GM11168 (cell line): ENCODE measurements around the gene XPNPEP1.

ENCODE experiments used
- in situ Hi-C: fragments of 300-500 bp; cut with MboI; formaldehyde crosslinking; loops from one replicate; pipeline ENCODE4 v1.12.0; 2022; ENCODE audit warnings: low sequenced_read_pairs; ENCODE audit not compliant: unreplicated experiment

The XPNPEP1 gene

DNA sequence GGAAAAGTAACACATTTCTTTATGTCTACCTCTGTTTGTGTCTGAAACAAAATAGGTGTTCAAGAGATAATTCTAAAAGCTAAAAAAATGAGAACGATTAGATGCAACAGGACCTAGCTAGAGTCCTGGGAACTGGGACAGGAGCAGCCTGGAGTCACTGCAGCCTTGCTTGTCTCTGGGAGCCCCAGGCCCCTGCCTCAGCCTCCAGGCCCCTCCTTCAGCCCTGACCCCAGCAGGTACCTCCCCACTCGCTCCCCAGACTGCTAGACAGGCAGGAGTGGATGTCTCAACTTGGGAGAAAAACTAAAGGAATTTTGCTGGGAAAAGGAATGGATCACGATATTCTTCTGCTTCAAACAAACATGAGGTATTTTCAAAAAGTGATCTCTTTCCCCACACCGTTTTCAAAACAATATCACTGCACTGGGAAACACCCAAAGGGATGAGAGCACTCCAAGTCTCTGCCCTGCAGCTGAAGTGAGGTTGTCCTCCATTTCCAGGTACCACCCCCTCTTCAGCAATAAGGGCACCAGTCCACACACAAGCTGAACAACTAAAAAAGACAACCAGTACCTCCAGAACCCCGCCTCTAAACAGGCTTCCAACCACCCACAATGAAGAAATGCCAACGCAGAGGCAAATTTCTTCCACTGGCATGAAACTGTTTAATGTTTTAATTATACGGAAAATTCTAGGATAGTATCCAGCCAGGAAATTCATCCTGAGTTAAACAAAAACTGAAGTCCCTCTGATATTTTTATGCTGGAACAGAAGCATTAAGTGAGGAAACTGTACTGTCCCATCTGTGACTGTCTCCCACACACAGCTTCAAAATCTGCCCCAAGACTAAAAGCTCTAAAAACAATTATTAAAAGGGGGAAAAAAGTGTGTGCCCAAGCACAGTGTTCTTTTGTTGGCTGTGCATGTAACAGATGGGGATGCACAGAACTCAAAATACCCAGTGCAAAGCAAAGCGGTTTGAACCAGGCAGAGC is 47.2 kb downstream of the XPNPEP1 start:
- in situ Hi-C loops = no loop called here

DNA sequence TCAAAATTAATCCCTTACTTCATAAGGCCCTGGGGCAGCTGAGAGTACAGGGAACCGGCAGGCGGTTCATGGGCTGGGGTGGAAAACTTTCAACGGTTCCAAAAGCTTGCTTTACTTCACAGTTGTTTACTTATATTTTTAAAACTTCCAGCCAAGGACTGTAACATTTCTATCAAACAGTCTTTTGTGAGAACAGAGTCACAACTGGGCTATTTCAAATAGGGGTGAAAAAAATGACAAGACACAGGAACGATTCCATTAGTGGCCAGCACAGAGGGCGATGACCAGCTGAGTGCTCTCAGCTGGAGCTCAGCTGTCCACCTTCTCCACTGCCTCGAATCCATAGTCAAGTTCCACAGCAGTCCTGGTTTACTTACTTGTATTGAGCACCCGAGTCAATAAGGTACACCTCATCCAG is 48.2 kb downstream of the XPNPEP1 start:
- in situ Hi-C loops = no loop called here

DNA sequence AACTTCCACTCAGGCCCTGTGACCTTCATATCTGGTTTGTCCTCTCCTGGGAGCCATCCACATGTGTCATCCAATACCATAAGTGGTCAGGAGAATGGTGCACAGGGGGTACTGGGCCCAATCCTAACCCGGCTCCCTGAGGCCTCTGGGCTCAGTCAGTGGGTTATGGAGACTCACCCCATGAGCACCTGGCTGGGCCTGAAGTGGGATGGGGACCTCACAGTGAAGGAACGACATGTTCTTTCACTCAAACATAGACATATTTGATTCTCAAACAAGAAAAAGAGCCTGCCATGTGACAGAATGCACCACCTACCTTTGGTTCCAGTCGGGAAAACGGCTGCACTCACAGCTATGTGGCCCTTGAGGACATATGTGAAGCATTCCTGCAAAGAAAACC is 51.8 kb downstream of the XPNPEP1 start:
- in situ Hi-C loops = no loop called here

DNA sequence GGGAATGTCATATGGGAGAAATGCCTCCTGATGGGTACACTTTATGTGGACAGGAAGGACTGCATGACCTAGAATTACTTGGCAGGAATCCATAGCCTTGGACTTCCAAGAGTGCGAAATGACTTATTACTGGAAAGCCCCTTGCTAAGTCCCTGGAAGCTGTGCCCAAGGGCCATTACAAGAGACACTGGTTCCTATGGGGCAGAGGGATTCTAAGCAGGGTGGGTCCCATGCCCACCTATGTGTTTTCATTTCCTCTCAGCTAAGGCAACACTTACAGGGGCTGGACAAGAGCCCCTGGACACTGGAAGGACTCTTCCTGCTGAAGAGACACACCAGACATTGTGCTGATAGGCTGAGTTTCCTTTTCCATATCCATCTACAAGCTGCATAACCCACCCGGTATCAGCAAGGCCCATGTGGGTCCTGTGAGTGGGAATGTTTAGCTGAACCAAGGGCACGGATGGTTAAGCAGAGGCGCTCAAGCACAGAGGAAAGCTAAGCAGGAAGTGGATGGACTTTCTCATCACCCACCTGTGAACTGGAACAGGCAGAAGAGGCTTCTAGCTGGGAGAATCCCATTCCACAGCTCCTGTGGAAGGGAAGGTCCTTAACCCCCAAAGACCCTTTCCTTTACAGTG is 56.2 kb downstream of the XPNPEP1 start:
- in situ Hi-C loops = no loop called here

DNA sequence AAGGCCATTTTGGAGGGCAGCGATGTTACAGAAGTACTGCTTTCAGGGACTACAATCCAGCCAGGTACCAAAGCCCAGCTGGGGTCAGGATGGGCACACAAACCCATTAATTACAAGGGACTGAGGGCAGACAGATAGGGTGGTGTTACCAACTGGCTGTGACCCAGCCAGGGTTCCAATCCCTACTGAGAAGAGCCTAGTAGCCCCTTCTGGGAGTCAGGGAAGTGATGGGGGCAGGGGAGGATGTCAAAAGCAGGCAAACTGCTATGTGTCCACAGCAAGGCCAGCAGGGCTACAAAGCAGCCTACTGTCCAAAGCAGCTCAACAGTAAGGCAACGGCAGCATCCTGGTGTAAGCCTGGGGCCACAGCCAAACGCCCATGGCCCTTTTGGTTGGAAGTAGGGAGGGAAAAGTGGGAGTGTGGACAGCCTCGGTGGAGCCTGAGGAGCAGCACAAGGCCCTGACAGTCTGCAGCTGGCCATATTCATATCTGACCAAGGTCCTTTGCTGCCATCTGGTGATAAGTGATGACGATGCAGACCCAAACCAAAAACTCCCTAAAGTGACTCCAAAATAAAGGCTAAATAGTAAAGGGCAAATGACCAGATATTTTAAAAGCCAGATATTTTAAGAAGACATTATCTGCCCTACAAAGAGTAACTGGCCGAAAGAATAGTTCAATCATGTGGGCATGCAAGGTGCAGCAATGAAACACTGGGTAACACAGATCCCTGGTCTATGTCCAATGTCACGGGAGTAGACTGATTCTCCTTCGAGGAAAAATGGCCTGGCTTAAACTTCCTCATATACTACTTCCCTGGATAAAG is 56.9 kb downstream of the XPNPEP1 start:
- in situ Hi-C loops = no loop called here

DNA sequence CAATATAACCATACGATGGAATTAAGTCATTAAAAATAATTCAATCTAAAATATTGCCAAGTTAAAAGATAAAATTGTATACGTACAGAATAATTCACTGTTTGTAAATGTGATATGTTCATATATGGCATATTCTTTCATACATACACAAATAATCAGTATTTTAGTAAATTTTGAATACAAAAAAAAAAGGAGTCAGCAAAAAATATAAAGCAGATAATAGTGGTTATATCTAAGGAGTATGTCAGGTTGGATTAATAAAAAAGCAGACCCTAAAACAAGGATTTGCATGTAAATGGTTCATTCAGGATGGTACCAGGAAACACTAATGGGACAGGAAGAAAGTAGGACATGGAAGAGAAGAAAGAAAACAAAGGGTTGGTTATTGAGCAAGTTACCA is 59.5 kb downstream of the XPNPEP1 start:
- in situ Hi-C loops = no loop called here

DNA sequence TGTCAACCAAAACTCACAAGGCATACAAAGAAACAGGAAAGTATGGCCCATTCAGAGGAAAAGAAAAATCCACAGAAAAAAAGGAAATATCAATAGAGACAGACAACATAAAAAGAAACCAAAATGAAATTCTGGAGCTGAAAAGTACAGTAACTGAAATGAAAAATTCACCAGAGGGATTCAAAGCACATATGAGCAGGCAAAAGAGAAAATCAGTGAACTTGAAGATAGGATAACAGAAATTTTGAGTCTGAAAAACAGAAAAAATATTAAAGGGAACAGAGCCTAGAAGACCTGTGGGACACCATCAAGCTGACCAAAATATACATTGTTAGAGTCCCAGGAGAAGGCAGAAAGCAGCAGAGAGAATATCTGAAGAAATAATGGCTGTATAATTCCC is 60.6 kb downstream of the XPNPEP1 start:
- in situ Hi-C loops = no loop called here

DNA sequence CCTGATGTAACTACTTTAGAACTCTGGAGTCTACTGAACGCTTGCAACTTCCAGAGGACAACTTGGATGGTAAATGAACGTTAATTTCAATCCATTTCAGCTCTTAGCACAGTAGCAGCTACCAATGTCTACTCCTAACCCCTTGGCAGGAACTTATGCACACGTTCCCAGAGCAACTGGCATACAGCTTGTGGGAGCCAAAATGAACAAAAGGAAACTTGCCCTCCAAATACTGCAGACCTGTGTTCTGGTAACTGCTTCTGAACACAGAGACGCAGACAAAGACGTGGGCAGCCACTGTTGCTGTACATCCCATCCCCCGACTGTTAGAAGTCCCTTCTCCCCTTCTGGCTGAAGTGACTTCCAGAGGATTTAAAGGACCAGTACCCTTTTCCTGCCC is 61.3 kb downstream of the XPNPEP1 start:
- in situ Hi-C loops = no loop called here

DNA sequence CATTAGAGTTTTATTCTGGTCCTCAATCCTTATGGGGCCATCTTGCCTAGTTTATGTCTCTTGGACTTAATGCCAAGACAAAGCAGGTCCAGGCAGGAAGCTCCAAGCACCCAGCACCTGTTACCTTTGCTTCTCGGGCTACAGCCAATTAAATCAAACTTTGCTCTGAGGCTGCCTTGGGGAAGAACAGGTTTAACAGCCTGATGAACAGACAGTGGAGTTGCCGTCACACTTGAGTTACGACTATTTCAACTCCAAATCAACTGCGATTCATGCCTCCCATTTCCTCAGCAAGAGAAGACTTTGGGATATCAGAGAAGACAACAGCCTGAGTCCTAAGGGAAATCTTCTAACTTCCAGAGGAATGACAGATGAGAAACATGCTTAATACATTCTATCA is 62.2 kb downstream of the XPNPEP1 start:
- in situ Hi-C loops = no loop called here

DNA sequence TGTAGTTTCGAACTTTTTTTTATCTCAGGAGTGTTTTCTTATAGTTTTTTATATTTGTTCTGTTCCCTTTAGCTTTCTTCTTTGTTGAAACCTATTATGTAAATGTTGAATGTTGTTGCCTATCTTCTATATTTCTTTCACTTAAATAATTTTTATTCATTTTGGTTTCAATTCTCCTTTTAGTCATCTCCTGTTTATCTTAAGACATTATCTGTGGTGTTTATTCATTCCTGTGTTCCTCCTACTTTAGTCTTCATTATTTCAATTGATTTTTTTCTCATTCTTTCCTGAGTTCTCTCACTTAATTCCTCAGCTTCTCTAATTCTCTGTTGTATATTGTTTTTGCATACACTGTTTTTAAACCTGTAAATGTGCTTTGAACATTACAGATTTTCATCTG is 64.1 kb downstream of the XPNPEP1 start:
- in situ Hi-C loops = no loop called here

DNA sequence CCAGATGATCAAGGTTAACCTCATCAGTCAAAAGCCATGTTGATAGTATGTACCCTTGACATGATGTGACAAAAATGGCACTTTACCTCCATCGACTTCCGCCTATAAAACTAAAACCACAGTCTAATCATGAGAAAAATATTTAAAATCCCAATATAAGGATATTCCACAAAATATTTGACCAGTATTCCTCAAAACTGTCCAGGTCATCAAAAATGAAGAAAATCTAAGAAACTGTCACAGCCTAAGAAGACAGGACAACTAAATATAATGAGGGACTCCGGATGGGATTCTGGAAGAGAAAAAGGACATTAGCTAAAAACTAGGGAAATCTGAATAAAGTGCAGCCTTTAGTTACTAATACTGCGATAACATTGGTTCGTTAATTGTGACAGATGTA is 67.6 kb downstream of the XPNPEP1 start:
- in situ Hi-C loops = no loop called here

DNA sequence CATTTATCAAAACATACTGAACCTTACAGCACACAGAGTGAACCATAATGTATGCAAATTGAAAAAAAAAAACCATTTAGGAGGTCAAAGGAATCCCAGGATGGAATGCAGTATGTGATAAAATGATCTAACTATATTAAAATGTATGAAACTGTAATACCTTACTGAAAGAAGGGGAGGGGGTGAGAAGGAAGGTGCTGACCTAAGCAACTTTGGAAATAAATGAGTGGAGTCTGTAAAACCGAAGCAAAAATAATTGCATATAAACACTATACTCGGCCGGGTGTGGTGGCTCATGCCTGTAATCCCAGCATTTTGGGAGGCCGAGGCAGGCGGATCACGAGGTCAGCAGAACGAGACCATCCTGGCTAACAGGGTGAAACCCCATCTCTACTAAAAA is 69.4 kb downstream of the XPNPEP1 start:
- in situ Hi-C loops = no loop called here

DNA sequence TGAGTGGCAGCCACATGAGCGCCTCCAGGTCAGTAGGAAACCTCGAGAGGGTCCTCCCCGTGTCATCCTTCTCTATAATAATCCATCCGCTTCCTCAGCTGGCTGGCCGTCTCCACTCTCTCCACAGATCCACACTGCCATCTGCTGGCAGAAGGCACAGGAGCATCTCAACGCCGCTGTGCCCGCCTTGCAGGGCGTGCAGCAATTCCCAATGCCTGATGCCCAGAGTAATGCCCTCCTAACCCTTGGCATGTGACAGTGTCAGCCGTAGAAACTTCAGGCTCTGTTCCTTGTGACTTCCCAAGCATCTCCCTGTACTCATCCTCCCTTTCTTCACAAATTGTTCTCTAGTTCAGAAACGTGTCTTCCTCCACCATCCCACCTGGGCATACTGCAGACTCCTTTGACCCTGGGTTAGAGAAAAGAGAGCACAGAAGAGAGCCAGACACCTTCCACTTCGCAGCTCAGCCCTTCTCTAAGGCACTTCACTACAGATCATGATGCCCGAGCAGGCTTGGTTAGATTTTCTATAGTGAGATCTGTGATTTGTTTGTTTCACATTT is 70.8 kb downstream of the XPNPEP1 start:
- in situ Hi-C loops = no loop called here

DNA sequence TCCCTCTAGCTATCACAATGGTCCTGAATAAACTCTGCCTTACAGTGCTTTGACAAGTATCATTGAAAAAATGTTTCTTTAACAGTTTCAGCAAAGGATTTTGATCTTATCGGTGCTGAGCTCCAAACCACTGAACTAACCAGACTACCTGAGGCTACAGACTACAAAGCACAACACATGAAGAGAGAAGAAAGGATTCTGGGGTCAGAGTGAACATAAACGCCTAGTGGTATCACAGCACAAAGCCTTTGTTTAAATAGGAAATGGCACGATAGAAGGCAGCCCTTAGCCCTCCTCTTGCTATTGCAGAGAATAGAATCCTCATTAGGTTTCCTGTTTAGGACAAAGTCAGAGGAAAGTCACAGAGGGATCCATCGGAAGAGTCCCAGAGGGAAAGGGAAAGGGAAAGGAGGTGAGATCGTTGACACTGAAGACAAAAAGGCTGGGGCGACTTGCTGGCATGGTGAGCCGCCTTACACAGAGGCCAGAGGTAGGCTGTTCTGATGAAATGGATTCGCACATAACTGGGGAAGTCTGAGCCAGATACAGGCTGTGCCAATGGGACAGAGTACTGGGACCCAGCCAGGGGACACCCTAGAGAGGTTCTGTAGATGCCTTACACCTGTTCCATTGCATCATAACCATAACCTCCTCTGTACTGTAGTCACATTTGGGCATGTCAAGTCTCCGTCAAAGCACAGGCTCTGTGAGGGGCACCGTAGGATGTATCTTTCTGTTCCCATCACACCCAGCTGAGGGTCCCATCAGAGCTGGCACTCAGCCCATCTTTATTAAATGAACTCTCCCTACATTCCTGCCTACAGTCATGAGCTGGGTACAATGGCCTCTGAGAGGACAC is 71.5 kb downstream of the XPNPEP1 start:
- in situ Hi-C loops = no loop called here

DNA sequence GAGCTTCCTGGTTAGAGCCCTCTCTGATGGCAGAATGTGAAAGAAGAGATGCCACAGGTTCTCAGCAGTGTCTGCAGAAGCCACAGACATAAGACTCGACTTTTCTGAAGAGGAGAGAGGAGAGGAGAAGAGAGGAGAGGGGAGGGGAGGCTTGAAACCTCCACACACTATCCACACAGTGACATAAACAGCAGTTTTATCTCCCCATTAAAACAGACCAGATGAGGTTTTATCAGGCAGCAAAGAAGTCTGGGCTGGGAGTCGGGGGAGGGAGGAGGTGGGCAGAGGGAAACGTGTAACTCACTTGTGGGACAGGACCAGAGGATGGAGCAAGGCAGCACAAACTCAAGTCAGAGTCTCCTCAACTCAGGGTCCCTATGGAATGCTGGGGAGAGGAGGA is 76.5 kb downstream of the XPNPEP1 start:
- in situ Hi-C loops = no loop called here

DNA sequence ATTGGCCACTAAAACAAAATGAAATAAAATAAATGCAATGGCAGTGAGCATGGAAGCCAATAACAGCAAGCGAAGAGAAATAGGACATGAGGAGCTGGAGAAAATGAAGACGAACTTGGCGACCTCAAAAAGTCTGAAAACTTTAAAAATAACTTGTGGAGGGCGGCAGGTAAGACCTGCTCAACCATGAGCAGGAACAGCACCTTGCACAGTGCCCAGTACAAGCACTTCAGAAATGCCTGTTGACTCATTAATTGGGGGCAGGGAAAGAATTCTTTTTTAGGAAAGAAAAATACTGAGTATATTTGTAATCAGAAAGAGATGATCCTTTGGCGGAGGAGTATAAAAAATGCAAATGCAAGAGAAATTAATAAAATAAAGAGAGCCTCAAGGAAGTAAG is 78.0 kb downstream of the XPNPEP1 start:
- in situ Hi-C loops = no loop called here

DNA sequence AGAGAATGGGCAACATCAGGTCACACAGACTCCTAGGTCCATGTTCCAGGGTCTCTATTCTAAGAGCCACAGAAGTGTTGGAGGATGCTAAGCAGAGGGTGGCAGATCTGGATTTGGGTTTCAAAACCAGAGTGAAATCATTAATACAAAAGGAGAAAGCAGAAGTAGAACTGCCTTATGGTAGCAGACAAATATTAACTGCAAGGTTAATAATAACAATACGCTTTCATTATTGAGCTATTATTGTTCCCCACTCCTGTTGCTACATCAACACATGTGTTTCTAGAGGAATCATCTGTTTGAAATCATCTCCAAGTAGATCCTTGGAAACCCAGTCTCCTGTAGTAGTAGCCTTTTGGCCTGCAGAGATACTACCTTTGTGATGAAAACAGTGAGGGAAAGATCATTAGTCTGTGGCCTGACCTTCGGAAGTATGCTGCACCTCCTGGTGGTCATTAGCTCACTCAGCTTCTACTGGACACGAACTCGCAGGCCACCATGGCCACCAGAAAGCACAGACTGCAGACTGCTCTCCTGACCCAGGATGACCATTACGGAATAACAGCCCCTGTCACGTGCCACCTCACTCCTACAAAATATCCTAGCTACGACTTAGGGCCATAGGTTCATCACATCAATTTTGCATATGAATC is 84.6 kb downstream of the XPNPEP1 start:
- in situ Hi-C loops = no loop called here

DNA sequence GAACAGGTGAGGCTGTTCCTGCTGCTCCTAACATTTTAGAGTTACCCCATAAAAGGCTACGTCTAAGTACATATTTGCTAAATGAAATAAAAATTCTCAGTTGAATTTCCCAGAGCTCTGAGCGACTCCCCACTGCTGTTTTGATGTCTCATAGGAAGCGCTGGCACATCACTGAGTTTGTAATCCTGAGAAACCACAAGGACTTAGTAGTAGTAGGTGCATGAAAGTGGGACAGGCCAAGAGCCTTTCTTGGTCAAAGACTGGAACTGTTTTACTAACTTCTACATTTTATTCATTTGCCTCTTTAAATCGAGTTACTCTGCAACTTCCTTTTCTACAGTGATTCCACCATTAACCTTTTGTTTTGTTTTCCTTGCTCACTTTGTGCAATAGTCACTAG is 85.9 kb downstream of the XPNPEP1 start:
- in situ Hi-C loops = no loop called here

DNA sequence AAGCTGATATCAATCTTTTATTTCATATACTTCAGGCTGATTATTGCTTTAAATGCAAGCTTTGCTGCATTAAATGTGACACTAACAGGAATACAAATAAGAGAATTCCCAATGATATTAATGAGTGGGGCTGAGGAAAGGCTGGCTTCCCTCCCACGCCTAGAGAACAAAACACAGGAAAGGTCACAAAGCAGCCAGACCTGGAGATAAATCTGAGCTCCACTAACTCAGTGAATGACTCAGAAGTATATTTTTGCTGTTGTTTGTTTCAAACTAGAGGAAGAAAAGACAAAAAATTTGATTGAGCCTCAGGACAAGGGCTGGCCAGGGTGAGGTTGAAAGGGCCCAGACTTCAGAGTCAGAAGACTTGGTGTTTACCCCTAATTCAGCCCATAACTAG is 88.1 kb downstream of the XPNPEP1 start:
- in situ Hi-C loops = no loop called here
